Left ventricle myocardium inferior (tissue), 1 donor: ENCODE data around the gene ZNG1B. TPM values are rescaled to one million over a fixed set of nuclear protein-coding genes. Genes with fewer than 3 reads are reported as not detected.
"Not testable (repeated sequence)": the region's sequence is repeated elsewhere in the genome, so short reads cannot be mapped to it uniquely, and the experiment has no call there.

Experiments used
- DNase-seq: peaks from one replicate; pipeline ENCODE4 v3.0.0-alpha.2; 2020
- H3K27ac ChIP-seq: fragments of 200-600 bp; replicated peaks from 2 replicates; pipeline ENCODE4 v1.8.0; 2021
- H3K27me3 ChIP-seq: fragments of 200-600 bp; 2 replicates; pipeline ENCODE4 v1.8.0; 2021; ENCODE audit warnings: low read depth
- H3K36me3 ChIP-seq: fragments of 200-600 bp; 2 replicates; pipeline ENCODE4 v1.8.0; 2021
- H3K4me1 ChIP-seq: fragments of 200-600 bp; 2 replicates; pipeline ENCODE4 v1.8.0; 2021
- H3K4me3 ChIP-seq: fragments of 200-600 bp; 2 replicates; pipeline ENCODE4 v1.8.0; 2021; ENCODE audit warnings: mild to moderate bottlenecking, moderate library complexity
- H3K9me3 ChIP-seq: fragments of 200-600 bp; replicated peaks from 2 replicates; pipeline ENCODE4 v1.8.0; 2021
- intact Hi-C: fragments of 100-400 bp; cut with micrococcal nuclease; formaldehyde crosslinking; loops from one replicate; pipeline ENCODE4 v1.11.0; 2022
- total RNA-seq: library from RNA; stranded (reverse); fragmentation: NEBNext Ultra II Directional; extraction: Animal tissue kit (Norgen Biotek cat#: 25700); gene quantifications from one replicate; pipeline ENCODE4 v1.2.1, GENCODE V29; 2021
- donor health status: DM: no; HTN: yes; CAD: no; lungs with severe emphysema.

The ZNG1B gene
- total RNA-seq, 1 donor from 2014 or later, result 34.0 TPM

DNA sequence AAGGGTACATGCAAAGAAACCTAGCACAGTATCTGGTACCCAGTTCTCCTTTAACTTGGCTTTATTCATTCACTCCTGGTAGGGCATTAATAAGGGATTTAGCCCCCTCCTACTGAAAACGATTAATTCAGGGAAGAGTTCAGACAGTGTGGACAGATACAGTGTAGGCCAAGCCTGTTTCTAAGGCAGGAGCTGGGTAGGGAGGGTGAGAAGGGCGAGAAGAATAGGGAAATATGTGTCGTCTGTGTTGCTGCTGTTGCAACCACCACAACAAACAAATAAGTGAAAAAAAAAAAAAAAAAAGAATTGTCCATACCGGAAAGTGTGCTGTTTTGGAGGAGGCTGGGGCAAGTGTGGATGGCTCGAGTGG lies 103.3 kb downstream of the ZNG1B start:
- Histone ChIP-seq H3K27ac (peak overlapping the region; percentile 94), H3K4me3 (peak overlapping the region; percentile 79)
- H3K36me3 ChIP-seq, H3K27me3 ChIP-seq, DNase-seq, H3K4me1 ChIP-seq, intact Hi-C loops, H3K9me3 ChIP-seq: not testable (repeated sequence)

DNA sequence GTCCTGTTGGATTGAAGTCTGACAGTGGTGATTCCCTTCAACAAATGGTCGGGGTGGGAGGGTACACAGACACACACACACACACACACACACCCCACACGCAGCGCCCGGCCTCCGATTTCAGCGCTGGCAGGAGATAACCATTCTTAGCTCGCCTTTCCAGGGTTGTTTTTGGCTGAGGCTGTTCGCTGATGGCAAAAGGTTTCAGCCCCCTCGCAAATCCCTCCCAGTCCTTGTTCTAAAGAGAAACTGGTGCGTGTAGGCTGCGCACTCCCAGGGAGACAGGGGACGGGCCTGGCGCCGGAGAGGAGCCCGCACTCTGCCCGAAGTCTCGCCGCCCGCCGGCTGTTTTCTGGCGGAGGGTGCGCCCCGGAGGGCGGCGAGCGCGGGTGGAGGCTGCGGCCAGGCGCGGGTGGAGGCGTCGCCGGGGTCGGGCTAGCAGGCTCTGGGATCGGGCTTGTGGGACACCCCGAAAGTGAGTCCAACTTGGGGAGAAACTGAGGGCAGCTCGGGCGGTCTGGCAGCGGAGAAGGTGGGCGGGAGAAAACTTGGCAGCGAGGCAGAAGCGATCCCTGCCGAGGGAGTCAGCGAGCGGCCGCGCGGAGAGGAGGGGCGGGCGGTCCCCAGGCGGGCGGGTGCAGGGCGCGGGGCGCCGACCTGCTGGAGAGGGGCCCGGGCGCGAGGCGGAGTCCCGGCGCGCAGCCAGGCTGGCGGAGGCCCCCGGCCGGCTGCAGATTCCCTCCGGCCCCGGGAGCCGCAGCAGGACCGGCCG lies 103.9 kb downstream of the ZNG1B start:
- H3K36me3 ChIP-seq, intact Hi-C loops, H3K9me3 ChIP-seq, H3K27me3 ChIP-seq, H3K4me1 ChIP-seq: not testable (repeated sequence)
- peak; percentile 50 for DNase-seq
- peak overlapping the region; percentile 94 for H3K27ac ChIP-seq
- peak overlapping the region; percentile 79 for H3K4me3 ChIP-seq

DNA sequence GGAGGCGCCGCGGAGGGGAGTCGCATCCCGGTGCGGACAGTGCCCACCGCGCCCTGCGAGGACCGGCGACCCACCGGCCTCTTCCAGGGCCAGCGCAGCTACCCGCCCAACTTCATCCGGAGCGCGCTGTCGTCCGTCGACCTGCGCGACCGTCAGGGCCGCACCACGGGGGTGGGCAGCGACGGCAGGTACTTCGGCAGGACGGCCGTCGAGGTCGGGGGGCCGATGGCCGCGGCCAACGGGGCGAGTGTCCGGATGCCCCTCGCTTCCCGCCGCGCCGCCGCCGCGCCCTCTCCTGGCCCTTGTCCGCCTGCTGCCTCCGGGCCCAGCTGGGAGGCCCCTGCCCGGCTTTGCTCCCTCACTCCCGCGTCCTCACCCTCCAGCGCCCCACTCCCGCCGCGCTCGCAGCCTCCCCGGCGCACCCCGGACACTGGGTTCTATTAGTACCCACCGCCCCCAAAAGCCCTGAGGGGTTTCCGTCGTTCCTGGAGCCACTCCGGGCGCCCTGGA lies 104.5 kb downstream of the ZNG1B start:
- Histone ChIP-seq H3K27ac (peak overlapping the region; percentile 94), H3K4me3 (peak overlapping the region; percentile 79)
- H3K4me1 ChIP-seq, intact Hi-C loops, H3K27me3 ChIP-seq, H3K36me3 ChIP-seq, H3K9me3 ChIP-seq: not testable (repeated sequence)
- DNase-seq, result peak; percentile 13

DNA sequence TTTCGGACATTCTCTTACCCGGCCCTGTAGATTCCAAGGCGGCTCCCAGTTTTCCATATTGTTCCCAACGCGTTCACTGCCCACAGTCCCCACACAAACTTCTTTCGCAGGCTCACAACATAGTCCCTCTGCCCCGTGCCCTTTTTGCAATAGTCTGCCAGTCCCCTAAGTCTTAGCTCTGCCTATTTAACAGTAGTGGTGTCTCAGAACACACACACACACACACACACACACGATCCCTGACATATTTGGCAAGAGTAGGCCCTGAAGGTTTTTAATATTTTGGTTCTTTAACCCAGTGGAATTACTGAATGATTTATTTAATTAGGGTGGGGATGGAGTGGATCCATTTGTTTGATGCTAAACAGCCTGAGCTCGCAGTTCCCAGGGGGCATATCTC lies 105.0 kb downstream of the ZNG1B start:
- intact Hi-C loops, DNase-seq, H3K36me3 ChIP-seq, H3K27me3 ChIP-seq, H3K4me1 ChIP-seq, H3K9me3 ChIP-seq: not testable (repeated sequence)
- peak overlapping the region; percentile 94 for H3K27ac ChIP-seq
- H3K4me3 ChIP-seq, result peak overlapping the region; percentile 79

Other genes starting within 250 kb of the ZNG1B start
- 0.44 TPM for gene PAX8, start 158.8 kb upstream of the ZNG1B start, total RNA-seq
- gene FOXD4L1, start 61.0 kb downstream of the ZNG1B start, total RNA-seq, result 0.11 TPM
- gene RABL2A, start 189.6 kb downstream of the ZNG1B start, total RNA-seq, result 6.9 TPM